K562 (cell line): Measurements from ENCODE around the gene NKG7. TPM values are rescaled to one million over a fixed set of nuclear protein-coding genes. Genes with fewer than 3 reads are reported as not detected.

Experiments
- BCOR ChIP-seq: fragments of 450-650 bp; IDR thresholded peaks from 2 replicates; pipeline ENCODE4 v1.6.1; 2016
- HNRNPL ChIP-seq: fragments of 200-400 bp; formaldehyde crosslinking; IDR thresholded peaks from 2 replicates; pipeline ENCODE4 v1.6.1; 2017; ENCODE audit warnings: low read depth, mild to moderate bottlenecking, low read length
- PTRF ChIP-seq: fragments of 450-650 bp; IDR thresholded peaks from 2 replicates; pipeline ENCODE4 v1.6.1; 2016; ENCODE audit warnings: mild to moderate bottlenecking, missing genetic modification characterization, missing compliant biosample characterization
- RHOXF2B ChIP-seq: fragments of 250-450 bp; sonication (Bioruptor Pico); conservative IDR thresholded peaks from 2 replicates; pipeline ENCODE4 v1.5.1; 2021
- SLC30A9 ChIP-seq: fragments of 250-450 bp; sonication (Bioruptor Pico); IDR thresholded peaks from 2 replicates; pipeline ENCODE4 v1.8.0; 2022; ENCODE audit warnings: mild to moderate bottlenecking, moderate library complexity
- TFE3 ChIP-seq: fragments of 450-650 bp; formaldehyde crosslinking; IDR thresholded peaks from 2 replicates; pipeline ENCODE4 v1.4.0; 2020; ENCODE audit warnings: mild to moderate bottlenecking, mixed read lengths
- ZBTB40 ChIP-seq, 2 experiments: fragments of 450-650 bp in 1 of 2; sonication (generic) in 1 of 2; formaldehyde crosslinking in 1 of 2; IDR thresholded peaks; 2 replicates each; pipeline versions ENCODE4 v1.7.1 to v1.9.0; 2016 to 2022; ENCODE audit warnings: inconsistent platforms in 1 of 2, mild to moderate bottlenecking in 1 of 2, missing genetic modification reagents in 1 of 2
- ZNF609 ChIP-seq: sonication (generic); formaldehyde crosslinking; IDR thresholded peaks from 2 replicates; pipeline ENCODE4 v1.8.1; 2023; ENCODE audit warnings: missing genetic modification reagents, mild to moderate bottlenecking, borderline replicate concordance
- ZNF699 ChIP-seq: fragments of 250-450 bp; sonication (Bioruptor Pico); IDR thresholded peaks from 2 replicates; pipeline ENCODE4 v1.8.0; 2021; ENCODE audit warnings: mild to moderate bottlenecking, moderate library complexity; ENCODE audit not compliant: insufficient replicate concordance
- ZNF75A ChIP-seq: fragments of 450-650 bp; formaldehyde crosslinking; IDR thresholded peaks from 2 replicates; pipeline ENCODE4 v1.4.0; 2020; ENCODE audit warnings: mild to moderate bottlenecking
- polyA plus RNA-seq, 8 experiments: library from polyadenylated mRNA; depleted of rRNA in 4 of 8; stranded (reverse) in 5 of 8; unstranded in 3 of 8; fragments of >200 nt; fragmentation: Nextera tagmentation in 2 of 8; fragmentation: Illumina TruSeq in 1 of 8; extraction: Ambion mirVana in 2 of 8; extraction: Trizol in 1 of 8; gene quantifications; 2 replicates each; pipeline versions ENCODE4 v1.2.1 to v1.2.3, GENCODE V29; 2011 to 2014; ENCODE audit warnings: inconsistent platforms in 1 of 8, missing spikeins in 1 of 8
- total RNA-seq, 7 experiments: library from RNA; depleted of rRNA in 6 of 7; stranded (reverse); fragments of >200 nt in 6 of 7; fragmentation: Illumina TruSeq in 2 of 7; extraction: Trizol in 2 of 7; gene quantifications; 2 replicates each; pipeline versions ENCODE4 v1.2.1 to v1.2.3, GENCODE V29; 2011 to 2021; ENCODE audit warnings: low replicate concordance in 1 of 7

The NKG7 gene
- total and polyA plus RNA-seq, 9 of the 15 experiments (the other 6 are each of a cell fraction or from before 2014, with no cell fraction given), result 0.30 to 0.70 (median 0.51) TPM; not detected in 2

GRCh38 chr19:51366389-51367254 is 5.8 kb downstream of the NKG7 start (continued):
- TF ChIP-seq TFE3 (no peak), PTRF (tag) (no peak), HNRNPL (no peak), RHOXF2B (no peak), ZBTB40 (IDR thresholded peaks at IDR 0.05) (peak; percentile 61), ZBTB40 (CRISPR knock-in tag; IDR thresholded peaks at IDR 0.05) (no peak), ZNF699 (CRISPR knock-in tag) (no peak), BCOR (peak; percentile 69), ZNF609 (CRISPR knock-in tag) (0 out of 2 replicates have a peak, but pooled peaks have one; percentile 29), ZNF75A (CRISPR knock-in tag) (no peak), SLC30A9 (CRISPR knock-in tag) (no peak)
